ENCODE data around the gene ITIH1. TPM values are rescaled to one million over a fixed set of nuclear protein-coding genes. Genes with fewer than 3 reads are reported as not detected.

The ITIH1 gene
- total RNA-seq, 2 donors from 2014 or later: 4.4 TPM; not detected in 1

- no peaks in the 10 kb centered on the region for H3K9me3 ChIP-seq
- no peaks in the 10 kb centered on the region for H3K36me3 ChIP-seq (replicated peaks in 1 of 2; ENCODE audit: insufficient read depth in 1 of 2, low read depth in 2 of 2)
- no peak overlapping the region for H3K27ac ChIP-seq
- ATAC-seq (no peak), DNase-seq (peak in 1 of 4 donors; percentile 5)
- WGBS, 2 donors: 83 to 90% methylated on average over 13 to 17 of the region's 17 CpGs
- H3K27me3 ChIP-seq: no peaks in the 10 kb centered on the region
- peaks cover 10% of the 10 kb centered on the region for H3K4me1 ChIP-seq
- no peak overlapping the region for H3K4me3 ChIP-seq
- TF ChIP-seq CTCF (IDR thresholded peaks at IDR 0.05): no peak
- no peak for TF ChIP-seq POLR2A (IDR thresholded peaks at IDR 0.05)
- intact Hi-C loops (cut with DNase I): no loop called here
Measured at GRCh38 chr3:52777959-52778805, 783 bp downstream of the ITIH1 start.

GRCh38 chr3:52779011-52779836, 1.8 kb downstream of the ITIH1 start:
- Histone ChIP-seq H3K27me3 (no peaks in the 10 kb centered on the region), H3K36me3 (replicated peaks in 1 of 2; ENCODE audit: insufficient read depth in 1 of 2, low read depth in 2 of 2) (no peaks in the 10 kb centered on the region), H3K4me3 (no peak overlapping the region), H3K9me3 (no peaks in the 10 kb centered on the region), H3K27ac (no peak overlapping the region), H3K4me1 (peaks cover 10% of the 10 kb centered on the region)
- intact Hi-C loops (cut with DNase I): no loop called here
- TF ChIP-seq CTCF (IDR thresholded peaks at IDR 0.05) (no peak), POLR2A (IDR thresholded peaks at IDR 0.05) (no peak)
- ATAC-seq (no peak), DNase-seq (peak in 1 of 4 donors; percentile 3)
- 74% methylated on average over 6 to 11 of the region's 11 CpGs for WGBS, 2 donors

- no peaks in the 10 kb centered on the region for H3K9me3 ChIP-seq
- TF ChIP-seq POLR2A (IDR thresholded peaks at IDR 0.05) (no peak), CTCF (IDR thresholded peaks at IDR 0.05) (no peak)
- DNase-seq (peak in 1 of 4 donors; percentile 2), ATAC-seq (no peak)
- no peaks in the 10 kb centered on the region for H3K36me3 ChIP-seq (replicated peaks in 1 of 2; ENCODE audit: insufficient read depth in 1 of 2, low read depth in 2 of 2)
- H3K4me3 ChIP-seq: no peak overlapping the region
- H3K27me3 ChIP-seq: no peaks in the 10 kb centered on the region
- no peak overlapping the region for H3K27ac ChIP-seq
- WGBS, 2 donors: 78 to 80% methylated on average over 8 of the region's 8 CpGs
- intact Hi-C loops (cut with DNase I): no loop called here
- H3K4me1 ChIP-seq: peaks cover 10% of the 10 kb centered on the region
Measured at GRCh38 chr3:52779837-52780585, 2.6 kb downstream of the ITIH1 start.

GRCh38 chr3:52781741-52782140, 4.3 kb downstream of the ITIH1 start:
- WGBS, 2 donors: 33 to 41% methylated on average over 7 to 13 of the region's 13 CpGs
- TF ChIP-seq CTCF (IDR thresholded peaks at IDR 0.05) (no peak), POLR2A (IDR thresholded peaks at IDR 0.05) (no peak)
- ATAC-seq (no peak), DNase-seq (peak in 1 of 4 donors; percentile 1)
- Histone ChIP-seq H3K27ac (no peak overlapping the region), H3K9me3 (no peaks in the 10 kb centered on the region), H3K4me3 (no peak overlapping the region), H3K4me1 (no peaks in the 10 kb centered on the region), H3K27me3 (no peaks in the 10 kb centered on the region), H3K36me3 (replicated peaks in 1 of 2; ENCODE audit: insufficient read depth in 1 of 2, low read depth in 2 of 2) (no peaks in the 10 kb centered on the region)
- intact Hi-C loops (cut with DNase I): no loop called here

Data from body of pancreas (tissue), 4 donors.